HG03159 (cell line): ENCODE measurements around the gene CYP46A1.

Experiments used
- ATAC-seq: cut with Tn5 transposase; IDR thresholded peaks from one replicate; pipeline ENCODE4 v1.9.1; 2021; ENCODE audit warnings: mild to moderate bottlenecking, moderate library complexity; ENCODE audit not compliant: unreplicated experiment

CYP46A1 gene

GRCh38 chr14:99672506-99673304 lies 11.4 kb upstream of the CYP46A1 start:
- ATAC-seq = peak; percentile 78

DNA sequence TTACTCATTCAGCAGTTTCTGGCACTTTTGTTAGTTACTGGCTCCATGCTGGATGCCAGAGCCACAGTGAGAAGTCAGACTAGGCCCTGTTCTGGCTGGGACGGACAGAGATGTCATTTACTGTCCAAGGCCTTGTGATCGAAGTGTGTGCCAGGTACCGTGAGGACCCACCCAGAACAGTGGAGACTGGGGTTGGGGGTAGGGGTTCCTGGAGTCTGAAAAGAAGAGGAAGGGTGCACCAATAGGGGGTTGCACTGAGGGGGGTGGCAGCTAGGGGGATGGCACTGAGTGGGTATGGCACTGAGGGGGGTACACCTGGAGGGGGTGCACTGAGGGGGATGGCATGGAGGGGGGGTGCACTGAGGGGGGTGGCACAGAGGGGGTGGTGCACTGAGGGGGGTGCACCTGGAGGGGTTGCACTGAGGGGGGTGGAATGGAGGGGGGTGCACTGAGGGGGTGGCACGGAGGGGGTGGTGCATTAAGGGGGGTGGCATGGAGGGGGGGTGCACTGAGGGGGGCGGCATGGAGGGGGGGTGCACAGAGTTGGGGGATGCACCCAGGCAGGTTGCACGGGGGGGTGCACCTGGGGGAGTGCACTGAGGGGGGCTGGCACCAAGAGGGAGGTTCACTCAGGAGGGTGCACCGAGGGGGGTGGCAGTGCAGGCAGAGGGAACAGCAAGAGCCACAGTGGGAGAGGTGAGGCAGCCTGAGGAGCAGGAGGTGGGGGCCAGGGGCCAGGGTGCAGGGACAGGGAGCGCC lies 10.6 kb upstream of the CYP46A1 start:
- no peak for ATAC-seq

DNA sequence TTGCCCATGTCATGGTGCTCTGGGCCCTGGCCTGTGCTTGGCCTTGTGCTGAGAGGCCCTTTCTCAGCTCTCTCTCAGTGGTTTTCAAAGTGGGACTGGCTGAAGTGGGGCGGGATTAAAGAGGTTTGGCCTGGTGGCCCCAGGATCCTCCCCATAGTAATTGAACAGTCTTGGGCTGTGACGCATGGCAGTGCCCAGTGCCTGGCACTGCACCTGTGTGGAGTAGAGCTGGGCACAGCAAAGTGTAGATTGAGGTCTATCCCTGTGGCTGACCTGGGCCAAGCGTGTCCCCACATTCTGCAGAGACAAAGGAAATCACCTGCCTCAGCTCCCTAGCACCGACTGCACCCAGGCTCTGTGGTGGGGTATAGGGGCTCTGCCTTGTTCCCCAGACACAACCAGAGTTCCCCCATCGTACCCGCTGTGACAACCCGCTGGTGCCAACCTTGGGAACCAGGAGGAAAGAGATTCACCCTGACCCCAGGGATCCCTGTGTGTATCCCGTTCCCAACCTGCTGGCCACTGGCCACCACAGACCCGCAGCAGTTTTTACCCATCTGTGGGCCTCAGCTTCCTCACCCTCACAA lies 9.9 kb upstream of the CYP46A1 start:
- ATAC-seq = no peak

GRCh38 chr14:99674776-99675381 lies 9.2 kb upstream of the CYP46A1 start:
- ATAC-seq = no peak

- no peak for ATAC-seq
These were observed 8.7 kb upstream of the CYP46A1 start for GRCh38 chr14:99675382-99675835.

DNA sequence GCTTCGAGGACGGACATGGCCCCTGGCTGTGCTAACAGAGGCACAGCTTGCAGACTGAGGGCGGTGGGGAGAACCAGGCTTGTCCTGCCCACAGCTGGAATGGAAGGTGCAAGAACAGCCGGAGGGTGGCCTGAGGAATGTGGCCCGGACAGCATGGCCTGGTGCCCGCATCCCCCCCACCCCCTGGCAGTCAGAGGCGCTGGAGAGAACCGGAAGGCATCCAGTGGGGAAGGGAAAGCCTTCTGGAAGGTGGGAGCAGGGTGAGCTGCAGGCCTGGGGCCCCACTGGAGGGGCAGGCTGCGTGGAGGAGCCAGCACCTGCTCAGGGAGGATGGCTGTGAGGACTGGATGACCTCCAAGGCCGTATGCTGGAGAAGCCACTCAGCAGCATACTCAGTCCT lies 8.1 kb upstream of the CYP46A1 start:
- no peak for ATAC-seq

- ATAC-seq = no peak
These were observed 7.4 kb upstream of the CYP46A1 start for GRCh38 chr14:99676657-99677056.

GRCh38 chr14:99677231-99678140 lies 6.6 kb upstream of the CYP46A1 start:
- ATAC-seq = no peak

- ATAC-seq = no peak
These were observed 5.9 kb upstream of the CYP46A1 start for GRCh38 chr14:99678198-99678597.

DNA sequence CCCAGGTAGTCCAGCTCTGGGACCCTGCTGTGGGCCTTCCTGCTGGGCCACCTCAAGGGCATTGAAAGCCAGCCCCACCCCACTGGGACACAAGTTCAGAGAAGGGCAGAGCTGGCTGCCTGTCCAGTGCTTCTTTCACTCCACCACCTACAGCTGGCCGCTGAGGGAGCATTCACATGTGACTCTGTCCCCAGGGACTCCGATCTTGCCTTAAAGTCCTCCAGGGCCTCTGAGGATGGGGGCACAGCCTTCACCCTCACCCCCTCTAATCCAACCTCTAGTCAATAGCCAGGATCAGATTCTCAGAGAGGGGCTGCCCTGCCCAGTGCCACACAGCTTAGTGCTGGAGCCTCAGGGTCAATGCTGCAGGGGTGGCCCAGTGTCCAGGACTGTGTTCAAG lies 5.0 kb upstream of the CYP46A1 start:
- no peak for ATAC-seq

DNA sequence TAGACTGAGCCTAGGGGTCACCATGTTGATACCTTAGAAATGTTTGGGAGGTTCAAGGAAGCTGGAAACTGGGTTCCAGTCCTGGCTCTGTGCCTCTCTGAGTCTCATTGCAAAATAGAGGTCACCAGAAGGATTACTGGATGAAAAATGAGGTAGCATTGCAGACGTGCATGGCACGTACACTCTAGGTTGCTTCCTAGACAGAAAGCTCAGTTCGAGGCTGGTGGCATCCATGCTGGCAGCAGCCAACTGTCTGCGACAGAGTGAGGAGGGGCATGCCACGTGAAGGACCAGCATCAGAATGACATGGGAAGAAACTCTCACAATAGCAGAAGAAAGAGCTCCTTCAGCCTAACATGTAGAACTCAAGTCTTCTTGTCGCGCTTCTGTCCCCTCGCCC lies 4.6 kb upstream of the CYP46A1 start:
- ATAC-seq = no peak

GRCh38 chr14:99679996-99680395 lies 4.1 kb upstream of the CYP46A1 start:
- no peak for ATAC-seq

GRCh38 chr14:99681101-99681831 lies 2.8 kb upstream of the CYP46A1 start:
- no peak for ATAC-seq

DNA sequence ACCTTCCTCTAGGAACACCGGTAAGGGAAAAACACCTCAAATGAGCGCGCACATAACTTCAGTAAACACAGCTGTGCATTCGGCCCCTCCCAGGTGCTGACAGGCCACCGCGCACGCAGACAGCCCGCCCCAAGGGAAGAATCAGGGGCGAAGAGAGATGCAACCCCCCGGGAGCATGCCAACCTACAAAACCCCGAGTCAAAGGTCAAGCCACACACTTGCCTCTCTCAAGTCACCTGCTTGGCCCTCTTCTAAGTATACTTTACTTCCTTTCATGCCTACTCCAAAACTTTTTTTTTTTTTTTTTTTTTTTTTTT lies 2.3 kb upstream of the CYP46A1 start:
- ATAC-seq = no peak

- peak; percentile 36 for ATAC-seq
These were observed 1.1 kb upstream of the CYP46A1 start for GRCh38 chr14:99682809-99683618.

DNA sequence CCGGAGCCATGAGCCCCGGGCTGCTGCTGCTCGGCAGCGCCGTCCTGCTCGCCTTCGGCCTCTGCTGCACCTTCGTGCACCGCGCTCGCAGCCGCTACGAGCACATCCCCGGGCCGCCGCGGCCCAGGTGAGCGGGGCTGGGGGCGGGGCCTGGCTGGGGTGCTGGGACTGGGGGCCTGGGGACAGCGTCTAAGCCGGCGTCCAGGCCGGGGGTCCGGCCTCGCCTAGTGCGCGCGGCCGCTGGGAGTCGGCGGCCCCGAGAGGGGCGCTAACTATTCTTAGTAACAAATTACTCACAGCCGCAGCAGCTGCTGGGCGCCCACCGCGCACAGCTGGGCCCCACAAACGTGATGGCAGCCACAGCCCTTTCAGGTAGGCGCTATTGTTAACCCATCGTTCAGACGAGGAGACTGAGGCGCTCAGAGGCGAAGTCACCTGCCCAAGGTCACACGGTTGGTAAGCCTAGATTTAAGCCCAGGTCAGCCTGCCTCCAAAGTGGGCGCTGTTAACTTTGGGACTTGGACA lies 374 bp downstream of the CYP46A1 start:
- peak; percentile 36 for ATAC-seq

DNA sequence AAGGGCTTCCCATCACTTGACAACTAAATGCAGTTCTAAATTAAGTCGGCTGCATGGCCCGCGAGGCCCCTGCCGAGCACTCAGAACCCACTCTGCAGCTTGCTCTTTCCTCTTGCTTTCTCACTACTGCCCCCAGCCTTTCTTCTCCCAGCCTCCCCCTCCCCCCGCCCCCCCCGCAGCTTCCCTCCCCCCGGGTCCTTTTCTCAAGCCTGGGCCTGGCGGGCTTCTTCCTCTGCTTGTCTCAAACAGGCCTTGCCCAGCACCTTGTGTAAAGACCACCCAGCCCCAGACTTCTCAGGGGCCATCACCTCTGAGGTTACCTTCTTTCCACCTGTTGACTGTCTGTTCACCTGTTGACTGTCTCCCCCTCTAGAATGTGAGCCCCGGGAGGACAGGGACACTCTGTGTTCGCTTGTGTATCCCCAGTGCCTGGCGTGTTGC lies 1.1 kb downstream of the CYP46A1 start:
- no peak for ATAC-seq

- no peak for ATAC-seq
These were observed 1.5 kb downstream of the CYP46A1 start for GRCh38 chr14:99685596-99685995.
